HG03575 (cell line): Measurements from ENCODE around the gene TNFRSF11A.

Experiments used
- ATAC-seq: cut with Tn5 transposase; IDR thresholded peaks from one replicate; pipeline ENCODE4 v1.9.1; 2021; ENCODE audit not compliant: unreplicated experiment, insufficient number of reproducible peaks, low FRiP score; ENCODE audit errors: extremely low read depth

TNFRSF11A gene

DNA sequence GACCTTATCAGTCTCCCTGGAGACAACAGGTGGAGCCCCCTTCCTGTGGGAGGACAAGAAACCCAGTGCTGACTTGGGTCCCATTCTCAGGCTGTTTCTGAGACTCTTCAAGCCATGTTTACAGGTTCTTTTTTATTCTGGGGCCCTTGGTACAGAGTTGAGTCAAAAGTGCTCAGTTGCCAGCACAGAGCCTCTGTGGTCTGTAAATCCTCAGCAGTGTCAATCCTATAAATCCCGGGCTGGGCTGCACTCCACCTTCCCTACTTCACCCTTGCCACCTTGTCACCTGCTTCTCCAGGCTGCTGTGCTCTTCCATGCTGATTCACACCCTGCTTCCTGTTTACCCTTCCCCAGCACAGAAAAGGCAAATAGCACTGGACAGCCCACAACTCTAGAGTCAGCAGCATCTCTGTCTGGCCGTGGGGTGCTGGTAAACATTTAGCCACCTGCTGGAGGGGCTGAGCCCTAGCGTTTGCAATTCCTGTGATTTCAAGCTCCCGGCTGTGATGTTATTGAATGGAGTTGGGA, 74.7 kb downstream of the TNFRSF11A start:
- no peak for ATAC-seq

GRCh38 chr18:62400916-62401315, 75.8 kb downstream of the TNFRSF11A start:
- no peak for ATAC-seq

- no peak for ATAC-seq
Observed at GRCh38 chr18:62402342-62402948, 77.3 kb downstream of the TNFRSF11A start.

- no peak for ATAC-seq
Observed at GRCh38 chr18:62403120-62403519, 78.0 kb downstream of the TNFRSF11A start.

DNA sequence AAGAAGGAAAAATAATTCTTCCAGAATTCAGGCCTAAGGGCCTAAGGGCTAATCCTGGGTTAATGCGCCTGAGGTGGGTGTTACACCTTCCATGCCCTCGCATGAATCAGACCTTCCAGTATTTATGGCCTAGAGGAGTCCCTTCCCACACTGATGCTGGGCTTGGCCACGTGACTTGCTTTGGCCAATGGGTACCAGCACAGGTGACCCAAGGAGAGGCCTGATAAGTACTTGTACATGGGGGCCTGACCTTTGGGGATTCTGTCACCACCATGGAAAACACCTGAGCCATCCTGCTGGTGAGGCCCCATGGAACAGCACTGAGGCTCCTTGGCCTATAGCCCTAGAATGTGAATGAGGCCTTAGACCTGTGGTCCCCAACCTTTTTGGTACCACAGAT, 79.8 kb downstream of the TNFRSF11A start:
- ATAC-seq, result no peak

- no peak for ATAC-seq
Observed at GRCh38 chr18:62407660-62408059, 82.5 kb downstream of the TNFRSF11A start.

- no peak for ATAC-seq
Observed at GRCh38 chr18:62409821-62410220, 84.7 kb downstream of the TNFRSF11A start.

DNA sequence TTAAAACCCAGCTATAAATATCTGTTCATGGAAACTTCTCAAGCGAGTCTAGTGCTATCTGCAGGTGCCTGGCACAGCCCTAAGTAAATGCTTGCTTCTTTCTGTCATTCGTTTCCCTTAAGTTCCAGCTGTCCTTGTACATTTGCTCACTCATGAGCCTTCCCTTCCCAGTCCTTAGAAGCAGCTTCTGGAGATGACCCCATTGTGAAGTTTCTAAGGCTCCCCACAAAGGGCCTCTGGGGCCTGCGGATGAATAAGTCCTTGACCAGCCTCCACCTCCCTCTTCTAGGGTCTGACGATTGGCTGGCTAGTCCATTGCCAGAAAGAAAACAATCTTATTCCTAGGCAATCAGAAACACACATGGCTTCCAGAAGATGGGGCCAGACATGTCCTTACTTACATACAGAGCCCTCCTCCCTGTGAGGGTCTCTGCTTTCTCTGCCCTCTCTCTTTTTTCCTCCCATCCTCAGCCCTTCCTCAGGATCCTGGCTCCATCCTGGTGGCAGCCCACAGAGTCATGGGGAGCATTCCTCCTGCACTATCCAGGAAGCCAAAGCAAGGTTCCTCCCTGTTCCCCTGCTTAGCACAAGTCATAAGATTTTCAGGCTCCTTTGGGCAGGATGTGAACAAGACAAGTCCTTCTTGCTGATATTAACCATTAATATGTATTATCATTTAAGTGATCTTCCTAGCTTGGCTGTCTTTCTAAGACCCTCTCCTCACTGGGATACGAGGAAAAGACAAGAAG, 87.3 kb downstream of the TNFRSF11A start:
- no peak for ATAC-seq

DNA sequence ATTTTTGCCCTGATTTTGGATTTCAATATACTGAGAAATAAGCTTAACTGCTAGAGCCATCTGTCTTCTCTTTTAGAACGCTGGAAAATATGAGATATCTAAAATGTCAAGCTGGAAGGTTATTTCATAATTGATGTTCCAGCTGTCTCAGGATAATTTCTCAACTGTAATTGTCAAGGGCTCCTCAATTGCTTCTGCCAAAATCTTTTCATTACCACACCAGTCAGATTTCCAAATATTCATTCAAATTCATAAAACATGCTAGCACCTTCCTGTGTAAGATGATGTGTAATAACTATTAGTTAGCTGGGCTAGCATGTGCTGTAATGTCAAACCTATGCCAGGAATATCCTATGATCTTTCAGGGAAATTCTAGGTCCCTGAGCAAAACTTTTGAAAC, 88.1 kb downstream of the TNFRSF11A start:
- no peak for ATAC-seq

DNA sequence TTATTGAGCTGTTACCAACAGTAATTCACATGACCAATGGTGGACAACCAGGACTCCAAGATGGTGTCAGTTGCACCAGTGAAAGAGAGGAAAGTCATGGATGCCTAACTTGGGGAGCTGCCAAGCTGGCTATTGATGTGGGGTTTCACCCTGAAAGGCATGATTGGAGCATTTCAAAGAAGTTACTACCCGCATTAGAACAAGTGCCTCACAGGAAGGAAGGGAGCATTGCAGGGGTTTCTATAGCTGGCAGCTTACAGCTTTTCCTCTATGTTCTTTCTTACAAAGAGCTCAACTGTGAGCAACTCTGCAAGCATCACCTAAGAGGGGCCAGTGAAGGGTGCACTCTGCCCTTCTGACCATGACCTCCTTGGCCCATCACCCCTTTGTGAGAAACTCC, 93.1 kb downstream of the TNFRSF11A start:
- ATAC-seq, result no peak

DNA sequence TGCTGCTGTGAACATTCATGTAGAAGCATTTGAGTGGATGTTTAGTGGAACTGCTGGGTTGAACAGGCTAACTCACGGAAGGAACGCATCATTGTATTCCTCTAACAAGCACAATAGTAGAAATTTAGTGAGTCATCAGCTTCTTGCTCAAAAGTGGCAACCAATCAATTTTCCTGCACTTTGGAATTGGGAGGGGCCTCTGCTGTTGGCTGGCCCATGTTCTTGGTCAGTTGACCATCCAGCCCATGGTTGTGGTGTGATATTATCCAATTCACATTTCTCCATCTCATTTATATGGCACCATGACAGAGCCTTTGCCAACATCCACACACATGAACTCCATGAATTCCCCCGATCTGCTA, 95.0 kb downstream of the TNFRSF11A start:
- no peak for ATAC-seq

DNA sequence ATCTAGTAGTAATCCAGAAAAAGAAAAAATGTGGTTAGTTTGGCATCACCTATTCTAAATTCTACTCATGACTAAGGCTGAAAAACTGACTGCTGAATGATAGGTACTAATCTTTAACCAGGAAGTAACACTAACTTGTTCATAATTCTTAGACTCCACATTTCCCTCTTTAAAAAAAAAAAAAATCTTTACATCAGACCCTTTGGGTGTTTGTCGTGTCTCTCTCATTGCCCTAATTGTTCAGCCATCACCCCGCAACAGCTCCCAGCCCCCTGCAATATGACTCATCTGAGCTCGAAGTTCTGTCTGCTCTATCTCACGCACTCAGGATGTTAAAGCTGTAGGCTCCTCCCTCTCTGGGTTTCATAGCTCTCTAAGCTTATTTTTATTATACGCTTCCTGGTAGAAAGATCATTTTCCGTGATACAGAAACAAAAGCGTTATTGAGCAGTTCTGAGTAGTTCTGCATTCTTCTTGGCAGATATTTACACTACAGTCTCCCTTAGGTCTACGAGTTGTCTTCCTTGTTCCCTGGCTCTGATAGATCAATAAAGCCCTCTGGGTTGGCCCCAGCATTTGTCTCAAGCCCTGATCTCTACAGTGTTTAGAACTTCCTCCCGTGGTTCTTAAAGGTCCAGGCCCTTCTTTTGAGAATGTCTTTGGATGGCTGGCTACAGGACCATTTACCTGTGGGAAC, 95.6 kb downstream of the TNFRSF11A start:
- peak; percentile 50 for ATAC-seq

DNA sequence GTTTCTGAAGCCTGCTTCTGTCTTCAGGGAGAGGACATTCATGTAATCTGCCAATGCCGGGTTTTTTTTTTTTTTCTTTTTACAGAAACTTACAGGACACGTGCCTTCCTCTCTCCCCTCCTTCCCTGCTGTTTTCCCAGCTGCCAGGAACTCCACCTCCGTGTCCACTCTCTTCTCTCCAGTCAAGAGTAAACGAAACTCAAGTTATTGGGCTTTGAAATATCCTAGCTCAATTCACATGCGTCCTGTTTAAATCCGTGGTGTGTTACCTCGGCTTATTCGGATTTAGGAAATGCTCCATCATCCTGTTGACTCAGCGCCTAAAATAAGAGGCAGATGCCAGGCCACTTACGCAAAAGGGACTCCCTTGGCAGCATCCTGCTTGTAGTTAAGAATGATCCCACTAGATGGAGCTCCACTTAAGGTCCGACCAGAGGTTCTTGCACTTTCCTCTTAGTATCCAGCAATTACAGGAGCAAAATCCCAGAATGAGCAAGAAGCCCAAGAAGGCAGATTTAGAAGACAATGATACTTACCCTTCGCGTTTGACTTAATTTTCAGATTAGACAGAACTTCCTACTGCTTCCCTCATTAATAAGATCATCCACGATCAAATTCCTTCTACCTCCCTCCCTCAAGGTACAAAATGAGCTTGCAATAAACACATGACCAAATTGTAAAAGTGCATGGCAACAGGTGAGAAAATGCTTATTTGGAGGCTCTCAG, 100.5 kb downstream of the TNFRSF11A start:
- ATAC-seq, result no peak

GRCh38 chr18:62426191-62426488, 101.0 kb downstream of the TNFRSF11A start:
- ATAC-seq, result no peak

DNA sequence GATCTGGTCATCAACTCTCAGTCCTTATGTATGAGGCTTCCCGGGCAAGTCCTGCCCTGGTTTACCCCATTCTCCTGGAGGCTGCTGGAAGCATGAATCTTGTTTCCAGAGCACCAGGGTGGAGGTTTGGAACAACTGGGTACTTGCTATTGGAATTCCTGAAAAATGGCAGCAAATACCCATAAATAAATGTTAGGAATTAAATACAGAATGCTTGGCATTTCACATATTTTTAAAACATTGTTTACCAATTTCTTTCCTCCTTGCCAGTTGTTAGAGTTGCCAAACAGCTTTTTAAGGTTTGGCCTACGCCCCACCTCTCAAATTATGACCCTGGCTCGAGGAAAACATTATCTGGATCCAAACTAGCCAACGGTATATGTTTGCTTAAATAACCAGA, 107.1 kb downstream of the TNFRSF11A start:
- no peak for ATAC-seq

GRCh38 chr18:62434798-62435197, 109.7 kb downstream of the TNFRSF11A start:
- ATAC-seq, result no peak

- ATAC-seq, result no peak
Observed at GRCh38 chr18:62435435-62436031, 110.4 kb downstream of the TNFRSF11A start.

GRCh38 chr18:62436636-62437234, 111.6 kb downstream of the TNFRSF11A start:
- no peak for ATAC-seq
